ENCODE results near the gene AKT2. TPM values are rescaled to one million over a fixed set of nuclear protein-coding genes. Genes with fewer than 3 reads are reported as not detected.

Gene AKT2
- polyA plus RNA-seq, 1 donor = 191 TPM

GRCh38 chr19:40274585-40275544 is 10.3 kb downstream of the AKT2 start:
- no peak for DNase-seq

GRCh38 chr19:40273469-40274360 is 11.4 kb downstream of the AKT2 start:
- no peak for DNase-seq

GRCh38 chr19:40272261-40272660 is 12.9 kb downstream of the AKT2 start:
- no peak for DNase-seq

- no peak for DNase-seq
Observed at GRCh38 chr19:40271706-40272105, 13.4 kb downstream of the AKT2 start.

- DNase-seq = no peak
Observed at GRCh38 chr19:40270362-40271089, 14.6 kb downstream of the AKT2 start.

GRCh38 chr19:40269216-40269940 is 15.8 kb downstream of the AKT2 start:
- no peak for DNase-seq

GRCh38 chr19:40267601-40267997 is 17.5 kb downstream of the AKT2 start:
- no peak for DNase-seq

- no peak for DNase-seq
Observed at GRCh38 chr19:40266912-40267600, 18.1 kb downstream of the AKT2 start.

GRCh38 chr19:40266119-40266518 is 19.0 kb downstream of the AKT2 start:
- no peak for DNase-seq

- DNase-seq = no peak
Observed at GRCh38 chr19:40265763-40266099, 19.4 kb downstream of the AKT2 start.

- DNase-seq = no peak
Observed at GRCh38 chr19:40265055-40265762, 19.9 kb downstream of the AKT2 start.

GRCh38 chr19:40264314-40265054 is 20.7 kb downstream of the AKT2 start:
- DNase-seq = no peak

- no peak for DNase-seq
Observed at GRCh38 chr19:40263440-40264313, 21.5 kb downstream of the AKT2 start.

- DNase-seq = no peak
Observed at GRCh38 chr19:40262422-40262821, 22.7 kb downstream of the AKT2 start.

GRCh38 chr19:40261631-40262030 is 23.5 kb downstream of the AKT2 start:
- no peak for DNase-seq

GRCh38 chr19:40257096-40257517 is 28.0 kb downstream of the AKT2 start:
- no peak for DNase-seq

- DNase-seq = no peak
Observed at GRCh38 chr19:40256512-40256911, 28.6 kb downstream of the AKT2 start.

- DNase-seq = no peak
Observed at GRCh38 chr19:40255619-40256166, 29.5 kb downstream of the AKT2 start.
